Subcutaneous abdominal adipose tissue (tissue), 5 donors: ENCODE measurements around the gene ZDHHC11.
"Not testable (repeated sequence)": the region's sequence is repeated elsewhere in the genome, so short reads cannot be mapped to it uniquely, and the experiment has no call there.

Source experiments
- H3K27ac ChIP-seq: one replicate; pipeline ENCODE4 v1.7.0; 2013; ENCODE audit warnings: low read depth, mild to moderate bottlenecking, inconsistent platforms, low read length, moderate library complexity
- H3K27me3 ChIP-seq, 5 donors: one replicate each; pipeline ENCODE4 v1.7.0; 2013; ENCODE audit warnings: low read length in 5 of 5, inconsistent platforms in 1 of 5; ENCODE audit not compliant: control insufficient read depth in 5 of 5, insufficient read depth in 4 of 5
- H3K36me3 ChIP-seq, 5 donors: one replicate each; pipeline ENCODE4 v1.7.0; 2013; ENCODE audit warnings: low read length in 5 of 5; ENCODE audit not compliant: control insufficient read depth in 5 of 5, insufficient read depth in 5 of 5
- H3K4me1 ChIP-seq, 5 donors: one replicate each; pipeline ENCODE4 v1.7.0; 2013; ENCODE audit warnings: low read length in 5 of 5, mild to moderate bottlenecking in 3 of 5, moderate library complexity in 1 of 5; ENCODE audit not compliant: control insufficient read depth in 5 of 5, insufficient read depth in 5 of 5
- H3K4me3 ChIP-seq, 5 donors: one replicate each; pipeline ENCODE4 v1.7.0; 2013; ENCODE audit warnings: low read length in 5 of 5, low read depth in 1 of 5
- H3K9ac ChIP-seq, 5 donors: one replicate each; pipeline ENCODE4 v1.7.0; 2013; ENCODE audit warnings: low read length in 5 of 5, mild to moderate bottlenecking in 4 of 5, moderate library complexity in 3 of 5
- H3K9me3 ChIP-seq, 5 donors: one replicate each; pipeline ENCODE4 v1.7.0; 2013; ENCODE audit warnings: low read length in 5 of 5; ENCODE audit not compliant: control insufficient read depth in 5 of 5
- donor health status: healthy.
- donor health status: healthy.
- donor health status: healthy.
- donor health status: healthy.
- donor health status: healthy.

Gene ZDHHC11

GRCh38 chr5:778967-779366 lies 71.8 kb downstream of the ZDHHC11 start:
- H3K9me3 ChIP-seq, H3K27me3 ChIP-seq, H3K27ac ChIP-seq, H3K4me3 ChIP-seq, H3K36me3 ChIP-seq, H3K9ac ChIP-seq: not testable (repeated sequence)
- peaks cover 0 to 18% (median 7%) of the 10 kb centered on the region in 5 donors for H3K4me1 ChIP-seq

GRCh38 chr5:778421-778820 lies 72.4 kb downstream of the ZDHHC11 start:
- H3K27ac ChIP-seq, H3K27me3 ChIP-seq, H3K9ac ChIP-seq, H3K36me3 ChIP-seq, H3K9me3 ChIP-seq, H3K4me3 ChIP-seq: not testable (repeated sequence)
- H3K4me1 ChIP-seq: peaks cover 0 to 13% (median 3%) of the 10 kb centered on the region in 5 donors

- Histone ChIP-seq H3K27ac (no peak overlapping the region), H3K4me3 (no peak overlapping the region), H3K4me1 (peaks cover 0 to 9% (median 3%) of the 10 kb centered on the region in 5 donors), H3K9me3 (no peaks in the 10 kb centered on the region), H3K36me3 (no peaks in the 10 kb centered on the region), H3K9ac (no peak overlapping the region), H3K27me3 (no peaks in the 10 kb centered on the region)
Measured at GRCh38 chr5:777756-778161, 73.0 kb downstream of the ZDHHC11 start.

DNA sequence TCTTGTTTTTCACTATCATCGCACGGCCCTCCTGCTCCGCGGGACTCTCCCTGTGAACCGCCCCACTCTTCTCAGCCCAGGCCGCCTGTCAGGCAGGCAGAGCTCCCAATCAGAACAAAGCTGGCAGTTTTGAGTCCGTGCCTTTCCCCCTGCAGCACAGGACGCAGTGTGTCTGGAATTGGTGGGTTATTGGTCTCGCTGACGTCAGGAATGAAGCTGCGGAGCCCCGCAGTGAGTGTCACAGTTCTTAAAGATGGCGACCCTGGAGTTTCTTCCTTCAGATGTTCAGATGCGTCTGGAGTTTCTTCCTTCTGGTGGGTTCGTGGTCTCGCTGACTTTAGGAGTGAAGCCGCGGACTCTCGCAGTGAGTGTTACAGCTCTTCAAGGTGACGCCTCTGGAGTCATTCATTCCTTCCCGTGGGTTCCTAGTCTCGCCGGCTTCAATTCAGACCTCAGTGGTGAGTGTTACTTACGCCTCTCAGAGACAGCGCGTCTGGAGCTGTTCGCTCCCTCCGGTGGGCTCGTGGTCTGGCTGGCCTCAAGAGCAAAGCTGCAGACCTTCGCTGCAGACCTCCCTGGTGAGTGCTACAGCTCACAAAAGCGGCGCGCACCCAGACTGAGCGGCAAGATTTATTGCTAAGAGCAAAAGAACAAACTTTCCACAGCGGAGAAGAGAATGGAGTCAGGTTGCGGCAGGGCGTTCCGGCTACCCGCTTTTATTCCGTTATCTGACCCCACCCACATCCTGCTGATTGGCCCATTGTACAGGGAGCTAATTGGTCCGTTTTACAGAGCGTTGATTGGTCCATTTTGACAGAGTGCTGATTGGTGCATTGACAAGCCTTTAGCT lies 73.7 kb downstream of the ZDHHC11 start:
- Histone ChIP-seq H3K36me3 (no peaks in the 10 kb centered on the region), H3K4me1 (peaks cover 0 to 9% (median 3%) of the 10 kb centered on the region in 5 donors), H3K27me3 (no peaks in the 10 kb centered on the region), H3K9ac (peak overlapping the region in 1 of 5 donors; percentile 49), H3K9me3 (no peaks in the 10 kb centered on the region), H3K4me3 (peak overlapping the region; percentile 23 to 59 (median 52)), H3K27ac (no peak overlapping the region)

GRCh38 chr5:775961-776861 lies 74.6 kb downstream of the ZDHHC11 start:
- H3K9ac ChIP-seq: peak overlapping the region in 1 of 5 donors; percentile 49
- peaks cover 0 to 9% (median 3%) of the 10 kb centered on the region in 5 donors for H3K4me1 ChIP-seq
- H3K36me3 ChIP-seq: no peaks in the 10 kb centered on the region
- no peaks in the 10 kb centered on the region for H3K9me3 ChIP-seq
- peak overlapping the region; percentile 23 to 59 (median 52) for H3K4me3 ChIP-seq
- no peaks in the 10 kb centered on the region for H3K27me3 ChIP-seq
- H3K27ac ChIP-seq: no peak overlapping the region

GRCh38 chr5:775595-775960 lies 75.2 kb downstream of the ZDHHC11 start:
- not testable (repeated sequence) for H3K27me3 ChIP-seq, H3K9ac ChIP-seq, H3K9me3 ChIP-seq, H3K4me1 ChIP-seq, H3K4me3 ChIP-seq, H3K27ac ChIP-seq, H3K36me3 ChIP-seq

DNA sequence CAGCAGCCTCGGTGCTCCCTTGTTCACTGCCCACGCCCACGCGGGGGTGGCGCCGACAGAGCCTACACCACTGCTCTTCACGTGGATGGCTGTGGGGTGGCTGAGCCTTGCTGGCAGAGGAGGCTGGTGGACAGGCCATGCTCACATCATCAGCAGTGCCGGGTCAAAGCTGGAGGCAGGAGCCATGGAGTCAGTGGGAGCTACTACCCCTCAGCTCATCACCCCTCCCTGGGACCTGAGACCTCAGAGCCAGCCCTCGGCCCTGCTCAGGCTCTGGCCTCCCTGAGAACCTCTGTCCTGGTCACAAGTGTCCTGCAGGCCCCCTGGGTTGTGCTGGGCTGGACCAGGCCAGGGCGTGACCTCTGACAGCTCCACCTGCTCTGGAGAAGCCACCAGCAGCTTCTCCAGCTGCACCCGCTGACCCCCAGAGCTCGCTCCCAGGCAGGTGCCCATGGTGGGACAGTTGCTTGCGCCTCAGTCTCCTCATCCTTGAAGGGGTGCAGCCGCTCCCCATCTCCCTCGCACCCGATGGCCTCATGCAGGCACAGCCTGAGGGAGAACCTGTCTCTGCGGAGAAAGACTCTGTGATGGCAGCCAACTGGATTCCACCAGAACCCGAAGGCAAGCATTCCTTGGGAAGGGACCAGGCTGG lies 75.8 kb downstream of the ZDHHC11 start:
- not testable (repeated sequence) for H3K9ac ChIP-seq, H3K27me3 ChIP-seq, H3K4me1 ChIP-seq, H3K9me3 ChIP-seq, H3K36me3 ChIP-seq, H3K27ac ChIP-seq, H3K4me3 ChIP-seq

GRCh38 chr5:774304-774703 lies 76.5 kb downstream of the ZDHHC11 start:
- not testable (repeated sequence) for H3K4me3 ChIP-seq, H3K27me3 ChIP-seq

GRCh38 chr5:773517-774264 lies 77.1 kb downstream of the ZDHHC11 start:
- no peaks in the 10 kb centered on the region for H3K36me3 ChIP-seq
- H3K9ac ChIP-seq: no peak overlapping the region
- no peaks in the 10 kb centered on the region for H3K9me3 ChIP-seq
- H3K4me3 ChIP-seq: no peak overlapping the region
- H3K27ac ChIP-seq: no peak overlapping the region
- H3K27me3 ChIP-seq: no peaks in the 10 kb centered on the region
- peaks cover 0 to 9% (median 3%) of the 10 kb centered on the region in 5 donors for H3K4me1 ChIP-seq

More at GRCh38 chr5:774304-774703, 76.5 kb downstream of the ZDHHC11 start:
- H3K27ac ChIP-seq, H3K4me1 ChIP-seq, H3K9ac ChIP-seq, H3K36me3 ChIP-seq, H3K9me3 ChIP-seq: not testable (repeated sequence)
